NCI-H1105 (cell line): ENCODE results near the gene NTF3.

ENCODE experiments used
- DNase-seq: peaks from one replicate; lab custom pipeline; 2025; lab: John Stamatoyannopoulos, UW

Gene NTF3

GRCh38 chr12:5430641-5431603, 986 bp upstream of the NTF3 start:
- no peak for DNase-seq

DNA sequence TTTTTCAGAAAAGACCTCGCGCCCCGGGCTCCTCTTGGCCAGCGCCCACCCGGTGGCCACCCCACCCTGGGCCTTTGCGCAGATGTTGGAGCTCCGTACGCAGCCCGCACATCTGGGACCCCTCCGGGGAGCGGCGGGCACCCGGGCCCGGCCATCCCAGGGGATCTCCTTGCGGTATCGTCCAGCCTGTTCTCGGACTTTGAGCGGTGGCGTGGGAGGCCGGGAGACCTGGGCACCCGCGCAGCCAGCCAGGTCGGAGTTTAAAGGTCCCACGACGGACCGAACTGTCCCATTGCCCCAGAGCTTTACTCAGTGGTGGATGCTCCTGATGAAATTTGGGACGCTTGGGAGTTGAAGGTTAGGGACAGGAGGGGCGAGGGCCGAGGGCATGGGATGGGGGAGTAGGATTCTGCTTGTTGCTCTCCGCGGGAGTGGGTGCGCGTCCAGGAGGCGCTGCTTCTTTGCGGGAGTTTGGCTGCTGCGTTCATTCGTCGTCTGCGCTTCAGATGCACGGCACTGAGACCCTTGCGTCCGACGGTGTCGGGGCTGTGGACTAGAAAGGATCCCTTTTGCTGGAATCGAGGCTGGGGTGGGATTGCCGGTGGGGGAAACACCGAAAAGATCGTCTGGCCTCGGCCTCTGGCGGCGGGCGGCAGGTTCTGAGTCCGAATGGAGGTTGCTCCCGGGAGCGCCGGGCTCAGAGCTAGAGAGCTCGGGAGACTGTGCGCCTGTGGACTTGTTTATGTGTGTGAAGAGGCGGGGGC, 1.4 kb downstream of the NTF3 start:
- peak; percentile 42 for DNase-seq

- DNase-seq: no peak
Observed at GRCh38 chr12:5433845-5434646, 2.1 kb downstream of the NTF3 start.

DNA sequence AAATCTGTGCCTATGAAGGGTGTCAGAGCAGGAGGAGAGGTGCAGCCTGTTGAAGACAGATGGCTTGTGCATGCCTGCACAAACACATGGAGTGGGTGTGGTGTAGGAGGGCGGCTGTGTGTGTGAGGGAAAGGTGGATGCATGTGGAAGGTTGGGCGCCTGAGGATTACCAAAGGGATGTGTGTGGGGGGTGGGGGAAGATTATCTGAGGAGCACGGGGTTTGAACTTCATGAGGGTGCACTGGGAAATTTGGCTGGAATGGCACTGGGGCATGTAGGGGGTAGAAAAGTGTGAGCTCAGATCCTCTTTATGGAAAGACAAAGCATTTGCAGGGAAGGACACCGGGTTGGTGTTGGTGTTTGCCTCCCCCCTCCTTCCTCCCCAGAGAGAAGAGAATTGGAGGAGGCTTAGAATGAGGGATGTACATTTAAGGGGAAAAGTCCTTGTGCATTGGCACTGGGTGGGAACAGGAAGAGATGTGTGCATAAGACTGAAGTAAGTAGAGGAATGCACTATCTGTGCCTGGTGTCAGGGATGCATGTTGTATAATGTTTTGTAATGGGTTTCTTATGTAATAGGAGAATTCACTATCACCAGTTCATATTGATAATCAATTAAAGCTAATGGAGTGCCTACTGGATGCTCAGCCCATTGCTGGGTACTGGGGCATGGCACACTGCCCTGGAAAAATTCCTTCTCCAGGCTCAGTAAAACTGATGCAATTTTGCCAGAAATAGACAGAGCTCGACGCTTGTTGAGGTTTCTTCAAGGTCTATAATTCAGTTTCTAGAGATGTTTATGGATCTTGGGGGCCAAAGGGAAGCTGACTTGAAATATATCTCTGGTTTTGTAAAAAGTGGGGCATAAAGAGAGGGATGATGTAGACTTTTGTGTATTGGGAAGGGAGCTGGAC, 3.0 kb downstream of the NTF3 start:
- DNase-seq: no peak

DNA sequence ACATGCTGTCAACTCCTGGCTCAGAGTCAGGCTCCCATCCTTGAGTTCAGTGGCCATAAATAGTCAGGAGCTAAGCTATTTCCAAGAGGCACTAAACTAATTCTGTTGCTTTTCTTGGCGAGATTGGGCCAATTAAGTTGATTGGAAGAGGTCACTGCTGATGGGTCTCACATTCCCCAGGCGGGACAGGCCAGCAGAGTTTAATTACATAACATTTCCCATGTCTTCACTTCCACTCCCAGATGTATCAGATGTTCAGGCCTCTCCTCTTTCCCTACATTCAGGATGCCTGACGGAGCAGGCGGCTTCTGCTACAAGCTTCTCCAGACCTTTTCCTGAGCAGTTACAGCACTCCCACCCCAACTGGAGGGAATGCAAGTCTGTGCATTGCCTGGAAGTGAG, 5.3 kb downstream of the NTF3 start:
- no peak for DNase-seq

DNA sequence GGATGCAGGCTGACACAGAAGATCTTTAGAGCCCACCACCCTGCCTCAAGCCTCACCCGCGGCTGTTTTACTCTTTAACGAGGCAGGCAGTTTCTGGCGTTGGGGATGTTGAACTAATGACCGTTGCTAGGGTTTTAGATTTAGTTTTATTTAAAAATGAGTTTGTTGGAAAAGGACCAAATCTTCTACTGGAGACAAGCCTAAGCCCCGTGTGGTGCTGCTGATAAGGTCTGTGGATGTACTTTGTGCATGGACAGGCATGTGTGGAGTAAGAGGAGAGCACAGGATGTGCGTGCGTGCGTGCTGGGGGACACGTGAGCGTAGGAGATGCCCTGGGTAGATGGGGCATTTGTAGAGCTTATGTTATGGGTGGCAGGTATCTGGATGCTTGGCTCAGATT, 5.7 kb downstream of the NTF3 start:
- no peak for DNase-seq

- no peak for DNase-seq
Observed at GRCh38 chr12:5438671-5439200, 6.8 kb downstream of the NTF3 start.

- DNase-seq: no peak
Observed at GRCh38 chr12:5439371-5439771, 7.5 kb downstream of the NTF3 start.

- DNase-seq: no peak
Observed at GRCh38 chr12:5439788-5440300, 7.9 kb downstream of the NTF3 start.

- no peak for DNase-seq
Observed at GRCh38 chr12:5440978-5441377, 9.1 kb downstream of the NTF3 start.

DNA sequence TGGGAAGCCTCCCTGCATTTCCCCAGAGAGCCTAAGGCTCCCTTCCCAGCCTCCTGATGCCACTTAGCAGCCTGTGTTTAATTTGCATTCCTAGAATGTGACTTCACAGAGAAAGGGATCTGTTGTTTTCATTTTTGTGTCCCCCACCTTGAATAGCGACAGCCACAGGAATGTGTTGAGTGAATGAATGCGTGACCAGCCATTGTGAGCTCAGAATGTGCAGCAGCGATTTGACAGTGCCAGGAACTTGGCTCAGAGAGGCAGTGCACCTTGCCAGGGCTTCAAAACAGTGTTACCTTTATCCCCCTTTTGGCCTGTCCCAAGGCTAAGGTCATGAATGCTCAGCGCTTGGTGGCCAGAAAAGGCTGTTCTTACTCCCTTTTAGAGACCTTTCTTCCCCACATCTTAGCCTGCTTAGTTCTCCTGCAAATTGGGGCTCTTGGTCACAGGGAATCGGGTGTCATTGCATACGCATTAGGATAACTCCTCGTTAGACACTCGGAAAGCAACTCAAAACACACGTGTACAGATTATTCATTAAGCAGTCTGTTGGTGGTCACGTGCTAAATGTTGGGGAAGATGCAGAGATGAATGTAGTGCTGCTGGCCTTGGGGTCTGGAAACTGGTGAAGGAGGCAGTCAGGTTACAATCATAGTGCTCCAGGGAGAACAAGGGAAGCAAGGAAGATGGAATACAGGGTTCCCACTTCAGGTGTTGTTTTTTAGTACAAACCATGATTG, 9.8 kb downstream of the NTF3 start:
- DNase-seq: no peak

GRCh38 chr12:5442251-5443006, 10.5 kb downstream of the NTF3 start:
- DNase-seq: peak; percentile 36

- DNase-seq: no peak
Observed at GRCh38 chr12:5444520-5444919, 12.6 kb downstream of the NTF3 start.

- DNase-seq: no peak
Observed at GRCh38 chr12:5447320-5447719, 15.4 kb downstream of the NTF3 start.

DNA sequence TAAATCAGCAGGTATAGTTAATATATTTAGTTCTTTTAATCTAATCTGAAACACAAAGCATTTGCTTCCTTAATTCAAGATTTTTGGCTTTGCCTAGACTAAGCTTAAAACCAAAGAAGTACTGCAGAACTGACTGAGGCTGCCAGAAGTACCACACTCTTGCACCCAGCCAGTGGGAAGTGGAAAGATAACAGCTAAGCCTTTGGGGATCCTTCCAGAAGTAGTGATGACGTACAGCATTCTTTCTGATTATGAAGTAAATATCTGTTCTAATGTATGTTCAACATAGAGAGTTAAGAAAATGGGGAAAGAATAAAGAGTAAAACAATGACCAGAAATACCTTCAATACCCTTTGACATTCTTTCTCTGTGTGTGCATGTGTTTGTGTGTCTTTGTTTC, 19.3 kb downstream of the NTF3 start:
- no peak for DNase-seq

- DNase-seq: no peak
Observed at GRCh38 chr12:5452569-5452968, 20.7 kb downstream of the NTF3 start.

DNA sequence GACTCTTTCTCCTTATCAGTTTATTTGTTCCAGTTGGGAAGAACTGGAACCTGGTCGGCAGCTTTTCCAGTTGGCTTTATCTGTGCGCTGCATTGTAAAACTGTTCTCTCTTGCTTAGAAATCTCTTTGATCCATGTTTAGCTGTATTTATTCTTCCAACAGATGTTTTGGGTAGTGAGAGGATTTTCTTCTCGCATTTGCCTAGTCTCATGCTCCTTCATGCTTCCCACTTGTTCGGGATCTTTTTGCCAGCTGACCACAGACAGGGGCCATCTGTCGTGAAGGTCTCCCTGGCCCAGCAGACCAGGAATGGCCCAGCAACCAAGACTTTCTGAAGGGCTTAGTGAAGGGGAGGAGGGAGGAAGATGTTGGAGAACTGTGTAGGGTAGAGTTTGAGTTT, 21.6 kb downstream of the NTF3 start:
- DNase-seq: no peak

DNA sequence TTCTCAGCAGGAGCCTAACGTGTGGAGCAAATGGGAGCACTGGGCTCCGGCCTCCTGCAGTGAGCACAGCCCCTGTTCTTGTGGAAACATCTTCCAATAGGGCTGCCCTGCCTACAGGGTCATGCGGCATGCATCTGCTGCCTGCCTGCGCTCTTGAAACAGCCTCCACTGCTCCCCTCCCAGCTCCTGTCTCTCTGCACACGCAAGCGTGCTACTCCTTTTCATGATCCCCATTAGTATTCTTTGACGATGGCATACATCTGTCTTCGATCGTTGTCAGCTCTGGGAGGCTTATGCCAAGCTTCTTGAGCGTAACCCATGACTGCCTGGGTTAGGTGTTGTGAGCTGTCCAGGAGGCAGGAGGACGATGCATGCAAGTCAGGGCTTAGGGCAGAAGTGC, 23.1 kb downstream of the NTF3 start:
- DNase-seq: no peak

DNA sequence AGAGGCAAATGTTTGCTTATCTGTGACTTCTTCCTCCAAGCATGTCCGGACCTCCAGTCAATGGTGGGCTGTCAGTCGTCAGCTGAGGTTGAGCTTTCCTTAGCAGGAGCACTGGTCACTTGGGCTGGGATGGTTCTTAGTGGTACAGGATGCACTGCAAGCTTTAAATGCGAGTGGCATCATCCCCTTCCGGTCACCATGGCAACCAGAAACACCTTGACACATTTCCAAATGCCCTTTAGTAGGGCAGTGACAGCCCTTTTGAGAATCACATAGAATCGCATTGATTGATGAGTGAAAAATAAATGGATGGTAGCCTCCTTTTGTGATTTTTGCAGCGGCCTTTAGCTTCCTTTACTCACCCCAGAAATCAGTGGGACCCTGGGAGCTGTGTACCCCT, 24.1 kb downstream of the NTF3 start:
- no peak for DNase-seq
